Mammary epithelial cell (primary cell): ENCODE data around the gene OR6B3.

Source experiments
- EZH2 ChIP-seq: IDR thresholded peaks from 2 replicates; pipeline ENCODE4 v1.6.1; 2012; ENCODE audit warnings: low read length, inconsistent platforms, borderline replicate concordance
- TF ChIP-seq, protein P1 (sequence below), 2 donors: IDR thresholded peaks in 1 of 2; conservative IDR thresholded peaks in 1 of 2; 2 replicates each; pipeline ENCODE4 v1.5.1; 2011 to 2012; ENCODE audit warnings: inconsistent platforms in 2 of 2, low read length in 2 of 2, mild to moderate bottlenecking in 2 of 2, control low read depth in 1 of 2, low read depth in 1 of 2; ENCODE audit not compliant: insufficient read depth in 1 of 2; ENCODE audit errors: extremely low read depth in 1 of 2

DNA sequence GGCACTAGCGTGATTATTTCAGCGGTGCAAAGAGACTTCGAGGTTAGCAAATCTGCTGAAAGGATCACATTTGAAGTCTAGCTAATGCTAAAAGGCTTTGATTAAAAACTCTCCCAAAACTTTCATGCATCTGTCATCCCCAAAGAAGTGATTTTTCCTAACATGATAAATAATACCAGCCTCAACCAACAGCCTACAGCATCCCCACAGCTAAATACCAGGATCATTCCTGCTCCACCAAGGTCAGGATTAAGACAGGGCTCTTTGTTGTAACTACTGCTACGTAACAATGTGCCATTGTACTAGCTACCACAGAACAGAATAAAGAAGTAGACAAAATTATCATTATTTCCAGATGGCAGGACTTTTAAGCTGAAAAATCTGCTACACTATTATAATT lies 1.6 kb downstream of the OR6B3 start:
- TF ChIP-seq, protein P1, sequence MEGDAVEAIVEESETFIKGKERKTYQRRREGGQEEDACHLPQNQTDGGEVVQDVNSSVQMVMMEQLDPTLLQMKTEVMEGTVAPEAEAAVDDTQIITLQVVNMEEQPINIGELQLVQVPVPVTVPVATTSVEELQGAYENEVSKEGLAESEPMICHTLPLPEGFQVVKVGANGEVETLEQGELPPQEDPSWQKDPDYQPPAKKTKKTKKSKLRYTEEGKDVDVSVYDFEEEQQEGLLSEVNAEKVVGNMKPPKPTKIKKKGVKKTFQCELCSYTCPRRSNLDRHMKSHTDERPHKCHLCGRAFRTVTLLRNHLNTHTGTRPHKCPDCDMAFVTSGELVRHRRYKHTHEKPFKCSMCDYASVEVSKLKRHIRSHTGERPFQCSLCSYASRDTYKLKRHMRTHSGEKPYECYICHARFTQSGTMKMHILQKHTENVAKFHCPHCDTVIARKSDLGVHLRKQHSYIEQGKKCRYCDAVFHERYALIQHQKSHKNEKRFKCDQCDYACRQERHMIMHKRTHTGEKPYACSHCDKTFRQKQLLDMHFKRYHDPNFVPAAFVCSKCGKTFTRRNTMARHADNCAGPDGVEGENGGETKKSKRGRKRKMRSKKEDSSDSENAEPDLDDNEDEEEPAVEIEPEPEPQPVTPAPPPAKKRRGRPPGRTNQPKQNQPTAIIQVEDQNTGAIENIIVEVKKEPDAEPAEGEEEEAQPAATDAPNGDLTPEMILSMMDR (conservative IDR thresholded peaks at IDR 0.05 in 1 of 2, IDR thresholded peaks at IDR 0.05 in 1 of 2; ENCODE audit: extremely low read depth in 1 of 2, insufficient read depth in 1 of 2, low read depth in 1 of 2, low read length in 2 of 2) = no peak
- no peak for TF ChIP-seq EZH2
